GM21576 (cell line): ENCODE data around the gene SLC25A10.
"Not testable (repeated sequence)": the region's sequence is repeated elsewhere in the genome, so short reads cannot be mapped to it uniquely, and the experiment has no call there.

Experiments used
- ATAC-seq: cut with Tn5 transposase; IDR thresholded peaks from one replicate; pipeline ENCODE4 v1.9.1; 2021; ENCODE audit warnings: mild to moderate bottlenecking, moderate library complexity; ENCODE audit not compliant: unreplicated experiment

Gene SLC25A10

GRCh38 chr17:81711814-81712467, at the start of gene SLC25A10:
Gene SLC25A10, plus strand, starts transcription at chr17:81712284. Its CDS starts 143 bp downstream, at chr17:81712427.
- peak; percentile 59 for ATAC-seq

- no peak for ATAC-seq
Measured at GRCh38 chr17:81664051-81664470, 48.0 kb upstream of the SLC25A10 start.

- ATAC-seq = peak; percentile 6
Measured at GRCh38 chr17:81665205-81666091, 46.6 kb upstream of the SLC25A10 start.

GRCh38 chr17:81666092-81666341, 46.1 kb upstream of the SLC25A10 start:
- peak; percentile 13 for ATAC-seq

- ATAC-seq = peak; percentile 90
Measured at GRCh38 chr17:81666342-81667191, 45.5 kb upstream of the SLC25A10 start, which contains the start of the genes CCDC137 and OXLD1. Gene CCDC137, plus strand, starts transcription at chr17:81666737. Its CDS starts 30 bp downstream, at chr17:81666767. Gene OXLD1, minus strand, starts transcription at chr17:81666605. Its CDS starts 28 bp downstream, at chr17:81666577.

GRCh38 chr17:81667754-81668153, 44.3 kb upstream of the SLC25A10 start:
- no peak for ATAC-seq

- no peak for ATAC-seq
Measured at GRCh38 chr17:81672504-81672903, 39.6 kb upstream of the SLC25A10 start.

GRCh38 chr17:81672954-81673353, 39.1 kb upstream of the SLC25A10 start:
- no peak for ATAC-seq

GRCh38 chr17:81673561-81674258, 38.4 kb upstream of the SLC25A10 start:
- ATAC-seq = no peak

- ATAC-seq = not testable (repeated sequence)
Measured at GRCh38 chr17:81675515-81676221, 36.4 kb upstream of the SLC25A10 start.

- ATAC-seq = no peak
Measured at GRCh38 chr17:81676906-81677305, 35.2 kb upstream of the SLC25A10 start.

- no peak for ATAC-seq
Measured at GRCh38 chr17:81680150-81680549, 31.9 kb upstream of the SLC25A10 start.

GRCh38 chr17:81681672-81682071, 30.4 kb upstream of the SLC25A10 start:
- ATAC-seq = no peak

GRCh38 chr17:81682565-81683207, 29.4 kb upstream of the SLC25A10 start:
- no peak for ATAC-seq

GRCh38 chr17:81683208-81683583, 28.9 kb upstream of the SLC25A10 start:
- peak; percentile 9 for ATAC-seq

GRCh38 chr17:81683584-81684441, 28.3 kb upstream of the SLC25A10 start, which contains the start of the genes ARL16 and HGS:
Gene ARL16, minus strand, starts transcription at chr17:81683797. Its CDS starts 44 bp downstream, at chr17:81683753.
Gene HGS, plus strand, starts transcription at chr17:81684011. Its CDS starts 56 bp downstream, at chr17:81684067.
- ATAC-seq = peak; percentile 90

GRCh38 chr17:81684442-81684911, 27.6 kb upstream of the SLC25A10 start:
- no peak for ATAC-seq

- ATAC-seq = no peak
Measured at GRCh38 chr17:81685108-81685507, 27.0 kb upstream of the SLC25A10 start.
